HCT116 (cell line): ENCODE data around the gene PALB2. TPM values are rescaled to one million over a fixed set of nuclear protein-coding genes. Genes with fewer than 3 reads are reported as not detected.
"Not testable (repeated sequence)": the region's sequence is repeated elsewhere in the genome, so short reads cannot be mapped to it uniquely, and the experiment has no call there.

Source experiments
- ATAC-seq: fragments of 200-7000 bp; cut with Tn5 transposase; 2 replicates; pipeline ENCODE4 v1.9.1; 2020; ENCODE audit warnings: mild to moderate bottlenecking, moderate library complexity
- BruUV-seq: library from RNA; stranded (reverse); fragments of 400-500 nt; replicated peaks from 2 replicates; lab custom pipeline; 2021; lab: Mats Ljungman, UMichigan
- CTCF ChIA-PET: fragments of 300-600 bp; sonication (Branson Sonifier 250); formaldehyde crosslinking; loops from one replicate; lab custom pipeline; 2021; ENCODE audit warnings: antibody characterized with exemption; lab: Charles Lee
- POLR2A ChIA-PET: fragments of 300-600, 350-600 bp; sonication (Branson Sonifier 250); formaldehyde crosslinking; loops from one replicate; lab custom pipeline; 2021; ENCODE audit warnings: antibody characterized with exemption; lab: Charles Lee
- RAD21 ChIA-PET, 2 experiments: fragments of 300-600 bp; sonication (Branson Sonifier 250); formaldehyde crosslinking; loops; one replicate each; lab custom pipeline; 2023; ENCODE audit warnings: low total read pairs in 2 of 2; ENCODE audit not compliant: uncharacterized antibody in 2 of 2, unreplicated experiment in 2 of 2, low non-redundant PET in 1 of 2; lab: Charles Lee
- DNase-seq: peaks from one replicate; pipeline ENCODE4 v3.0.0-alpha.2; 2010; ENCODE audit warnings: low read depth, low spot score
- H2AFZ ChIP-seq: fragments of 200-600 bp; shearing (Covaris generic), sonication (generic); 2 replicates; pipeline ENCODE4 v1.6.1; 2017; ENCODE audit warnings: low read depth, mixed run types, mixed read lengths, antibody characterized with exemption, low read length; ENCODE audit not compliant: poor library complexity, severe bottlenecking
- H3K27ac ChIP-seq: 2 replicates; pipeline ENCODE4 v1.5.1; 2012; ENCODE audit warnings: low read depth, low read length
- H3K27me3 ChIP-seq: fragments of 200-600 bp; sonication (generic); 2 replicates; pipeline ENCODE4 v1.6.1; 2016; ENCODE audit warnings: mixed run types, low read length, mixed read lengths; ENCODE audit not compliant: insufficient read depth
- H3K36me3 ChIP-seq, 2 experiments: fragments of 200-500 bp in 1 of 2; fragments of 200-600 bp in 1 of 2; sonication (Bioruptor generic) in 1 of 2; sonication (generic) in 1 of 2; 2 replicates each; pipeline versions ENCODE4 v1.5.1 to v1.6.1; 2014 to 2016; ENCODE audit warnings: low read length in 2 of 2, inconsistent platforms in 1 of 2, mixed read lengths in 1 of 2, mixed run types in 1 of 2; ENCODE audit not compliant: insufficient read depth in 2 of 2, control insufficient read depth in 1 of 2
- H3K4me1 ChIP-seq, 2 experiments: fragments of 200-600 bp in 1 of 2; sonication (generic) in 1 of 2; 2 replicates each; pipeline versions ENCODE4 v1.5.1 to v1.6.1; 2012 to 2017; ENCODE audit warnings: low read length in 2 of 2, inconsistent platforms in 1 of 2, mild to moderate bottlenecking in 1 of 2, mixed read lengths in 1 of 2, mixed run types in 1 of 2, moderate library complexity in 1 of 2; ENCODE audit not compliant: insufficient read depth in 2 of 2, control insufficient read depth in 1 of 2
- H3K4me2 ChIP-seq: fragments of 200-600 bp; sonication (generic); 2 replicates; pipeline ENCODE4 v1.6.1; 2017; ENCODE audit warnings: mixed run types, low read length, mixed read lengths
- H3K4me3 ChIP-seq, 2 experiments: fragments of 200-600 bp in 1 of 2; sonication (generic) in 1 of 2; replicated peaks in 1 of 2; 2 replicates each; pipeline ENCODE4 v1.5.1; 2011 to 2016; ENCODE audit warnings: low read length in 2 of 2, control low read depth in 1 of 2, low read depth in 1 of 2, mild to moderate bottlenecking in 1 of 2, mixed read lengths in 1 of 2, mixed run types in 1 of 2
- H3K79me2 ChIP-seq: fragments of 200-600 bp; sonication (generic); 2 replicates; pipeline ENCODE4 v1.6.1; 2017; ENCODE audit warnings: mild to moderate bottlenecking, mixed run types, low read length, moderate library complexity, mixed read lengths; ENCODE audit not compliant: insufficient read depth
- H3K9ac ChIP-seq: fragments of 200-600 bp; sonication (generic); 2 replicates; pipeline ENCODE4 v1.6.1; 2016; ENCODE audit warnings: low read length, mixed read lengths
- H3K9me2 ChIP-seq: fragments of 200-600 bp; sonication (generic), shearing (Covaris generic); 2 replicates; pipeline ENCODE4 v1.6.1; 2017; ENCODE audit warnings: mixed run types, mild to moderate bottlenecking, moderate library complexity; ENCODE audit not compliant: insufficient read depth
- H3K9me3 ChIP-seq, 2 experiments: fragments of 200-500 bp in 1 of 2; fragments of 200-600 bp in 1 of 2; sonication (Bioruptor generic) in 1 of 2; sonication (generic) in 1 of 2; 2 replicates each; pipeline ENCODE4 v1.6.1; 2014 to 2017; ENCODE audit warnings: low read length in 2 of 2, mixed read lengths in 2 of 2, inconsistent platforms in 1 of 2, low read depth in 1 of 2, mild to moderate bottlenecking in 1 of 2, mixed run types in 1 of 2, moderate library complexity in 1 of 2; ENCODE audit not compliant: control insufficient read depth in 1 of 2, insufficient read depth in 1 of 2
- H4K20me1 ChIP-seq: fragments of 200-600 bp; sonication (generic), shearing (Covaris generic); 2 replicates; pipeline ENCODE4 v1.6.1; 2017; ENCODE audit warnings: mixed run types, mild to moderate bottlenecking, moderate library complexity; ENCODE audit not compliant: insufficient read depth
- CEBPB ChIP-seq: IDR thresholded peaks from 2 replicates; pipeline ENCODE4 v1.6.1; 2012; ENCODE audit warnings: low read depth
- EGR1 ChIP-seq: IDR thresholded peaks from 2 replicates; pipeline ENCODE4 v1.6.1; 2012; ENCODE audit warnings: low read depth
- EZH2 ChIP-seq: fragments of 200-600 bp; sonication (generic); IDR thresholded peaks from 2 replicates; pipeline ENCODE4 v1.6.1; 2017; ENCODE audit warnings: antibody characterized with exemption, mixed run types
- EZH2phosphoT487 ChIP-seq: fragments of 200-600 bp; IDR thresholded peaks from 2 replicates; pipeline ENCODE4 v1.6.1; 2018; ENCODE audit warnings: antibody characterized with exemption, borderline replicate concordance
- JUND ChIP-seq: IDR thresholded peaks from 2 replicates; pipeline ENCODE4 v1.6.1; 2012
- SP1 ChIP-seq: IDR thresholded peaks from 2 replicates; pipeline ENCODE4 v1.6.1; 2012; ENCODE audit warnings: low read depth
- ZFX ChIP-seq: fragments of 450-650 bp; IDR thresholded peaks from 2 replicates; pipeline ENCODE4 v1.6.1; 2017
- intact Hi-C: fragments of 100-400 bp; cut with micrococcal nuclease; formaldehyde crosslinking; loops from 2 replicates; pipeline ENCODE4 v1.10.0; 2022
- total RNA-seq: library from RNA; stranded (reverse); gene quantifications from one replicate; pipeline ENCODE4 v1.2.1, GENCODE V29; 2021; ENCODE audit not compliant: unreplicated experiment
- TF ChIP-seq, protein P1 (sequence below), 3 experiments: fragments of 200-600 bp in 1 of 3; sonication (generic) in 1 of 3; IDR thresholded peaks in 2 of 3; conservative IDR thresholded peaks in 1 of 3; 2 replicates each; pipeline ENCODE4 v1.5.1; 2012 to 2017; ENCODE audit warnings: low read depth in 2 of 3, low read length in 2 of 3, antibody characterized with exemption in 1 of 3, borderline replicate concordance in 1 of 3, control low read depth in 1 of 3, mild to moderate bottlenecking in 1 of 3, mixed read lengths in 1 of 3, mixed run types in 1 of 3, moderate library complexity in 1 of 3; ENCODE audit not compliant: insufficient read depth in 1 of 3
- TF ChIP-seq, protein P2 (sequence below): IDR thresholded peaks from 2 replicates; pipeline ENCODE4 v1.6.1; 2012; ENCODE audit warnings: low read depth

The PALB2 gene
- total RNA-seq, 1 experiment from 2014 or later: 15.6 TPM

DNA sequence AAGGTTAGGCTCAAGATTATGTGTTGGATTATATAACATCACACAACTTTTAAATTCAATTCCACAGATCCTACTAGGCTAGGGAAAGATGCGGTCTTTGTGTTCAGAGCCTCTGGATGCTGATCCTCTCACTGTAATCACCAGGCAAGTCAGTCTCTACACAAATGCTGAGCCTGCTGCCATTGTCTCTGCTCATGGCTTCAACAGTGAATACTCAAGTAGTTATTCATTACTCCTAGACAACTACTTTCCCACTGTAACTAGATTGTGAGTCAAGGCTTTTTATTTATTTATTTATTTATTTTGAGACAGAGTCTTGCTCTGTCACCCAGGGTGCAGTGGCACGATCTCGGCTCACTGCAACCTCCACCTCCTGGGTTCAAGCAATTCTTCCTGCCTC, 29.2 kb downstream of the PALB2 start:
- intact Hi-C loops: no loop called here
- Histone ChIP-seq H3K4me3 (no peak overlapping the region), H3K4me1 (peaks cover 0 to 7% of the 10 kb centered on the region in 2 experiments; a peak in 1 of 4 replicates), H3K27me3 (no peaks in the 10 kb centered on the region), H3K9me2 (no peaks in the 10 kb centered on the region), H4K20me1 (no peaks in the 10 kb centered on the region), H3K4me2 (no peak overlapping the region), H3K27ac (no peak overlapping the region), H3K79me2 (no peaks in the 10 kb centered on the region), H3K36me3 (peaks cover 7 to 10% of the 10 kb centered on the region in 2 experiments; a peak in 2 of 4 replicates), H3K9ac (no peak overlapping the region), H3K9me3 (no peaks in the 10 kb centered on the region), H2AFZ (no peak overlapping the region)
- ATAC-seq: no peak
- RAD21 ChIA-PET: no interaction called here
- DNase-seq: no peak
- TF ChIP-seq SP1: no peak
- POLR2A ChIA-PET: no interaction called here
- no TSS peak for BruUV-seq
- CTCF ChIA-PET: no interaction called here

DNA sequence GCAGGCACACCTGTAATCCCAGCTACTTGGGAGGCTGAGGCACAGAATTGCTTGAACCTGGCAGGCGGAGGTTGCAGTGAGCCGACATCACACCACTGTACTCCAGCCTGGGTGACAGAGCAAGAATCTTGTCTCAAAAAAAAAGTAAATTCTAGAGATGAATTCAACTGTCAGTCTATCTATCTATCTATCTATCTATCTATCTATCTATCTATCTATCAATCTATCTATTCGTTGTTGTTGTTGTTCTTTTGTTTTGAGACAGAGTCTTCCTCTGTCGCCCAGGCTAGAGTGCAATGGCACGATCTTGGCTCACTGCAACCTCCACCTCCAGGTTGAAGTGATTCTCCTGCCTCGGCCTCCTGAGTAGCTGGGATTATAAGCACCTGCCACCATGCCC, 30.2 kb downstream of the PALB2 start:
- intact Hi-C loops, H3K9me3 ChIP-seq, H3K4me2 ChIP-seq, H3K79me2 ChIP-seq, H3K36me3 ChIP-seq, H2AFZ ChIP-seq, CTCF ChIA-PET, RAD21 ChIA-PET, H3K27me3 ChIP-seq, H3K4me3 ChIP-seq, H3K27ac ChIP-seq, BruUV-seq, ATAC-seq, DNase-seq, H4K20me1 ChIP-seq, H3K9me2 ChIP-seq, H3K9ac ChIP-seq, H3K4me1 ChIP-seq: not testable (repeated sequence)
- POLR2A ChIA-PET: interaction anchor here (0.6 kb wide), 1 partner anchor 755 kb away, joined by 3 read pairs; no protein-coding TSS in a partner anchor

DNA sequence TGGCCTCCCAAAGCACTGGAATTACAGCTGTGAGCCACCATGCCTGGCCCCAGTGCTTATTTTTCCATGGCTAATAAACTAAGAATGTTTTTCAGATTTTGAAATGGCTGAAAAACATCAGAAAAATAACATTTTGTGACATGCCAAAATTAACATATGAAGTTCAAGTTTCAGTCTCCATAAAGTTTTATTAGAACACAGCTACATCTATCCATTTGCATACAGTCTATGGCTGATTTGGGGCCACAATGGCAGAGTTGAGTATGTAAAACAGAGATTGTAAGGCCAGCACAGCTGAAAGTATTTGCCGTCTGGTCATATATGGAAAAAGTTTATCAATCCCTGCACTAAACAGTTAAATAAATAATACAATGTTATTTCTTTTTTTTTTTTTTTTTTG, 31.2 kb downstream of the PALB2 start:
- CTCF ChIA-PET: interaction anchor here (2.0 kb wide), 1 partner anchor 13 kb away, joined by 7 read pairs; the partner anchor contains the start of gene NDUFAB1
- ATAC-seq (no peak), DNase-seq (no peak)
- Histone ChIP-seq H3K9me3 (no peaks in the 10 kb centered on the region), H4K20me1 (no peaks in the 10 kb centered on the region), H3K27me3 (no peaks in the 10 kb centered on the region), H3K4me1 (peaks cover 0 to 7% of the 10 kb centered on the region in 2 experiments; a peak in 1 of 4 replicates), H3K4me2 (no peak overlapping the region), H3K36me3 (peaks cover 6 to 8% of the 10 kb centered on the region in 2 experiments; a peak in 2 of 4 replicates), H2AFZ (no peak overlapping the region), H3K9me2 (no peaks in the 10 kb centered on the region), H3K79me2 (no peaks in the 10 kb centered on the region), H3K4me3 (no peak overlapping the region), H3K9ac (no peak overlapping the region), H3K27ac (no peak overlapping the region)
- intact Hi-C loops: no loop called here
- POLR2A ChIA-PET: no interaction called here
- RAD21 ChIA-PET: no interaction called here
- BruUV-seq: no TSS peak
- TF ChIP-seq, protein P1, sequence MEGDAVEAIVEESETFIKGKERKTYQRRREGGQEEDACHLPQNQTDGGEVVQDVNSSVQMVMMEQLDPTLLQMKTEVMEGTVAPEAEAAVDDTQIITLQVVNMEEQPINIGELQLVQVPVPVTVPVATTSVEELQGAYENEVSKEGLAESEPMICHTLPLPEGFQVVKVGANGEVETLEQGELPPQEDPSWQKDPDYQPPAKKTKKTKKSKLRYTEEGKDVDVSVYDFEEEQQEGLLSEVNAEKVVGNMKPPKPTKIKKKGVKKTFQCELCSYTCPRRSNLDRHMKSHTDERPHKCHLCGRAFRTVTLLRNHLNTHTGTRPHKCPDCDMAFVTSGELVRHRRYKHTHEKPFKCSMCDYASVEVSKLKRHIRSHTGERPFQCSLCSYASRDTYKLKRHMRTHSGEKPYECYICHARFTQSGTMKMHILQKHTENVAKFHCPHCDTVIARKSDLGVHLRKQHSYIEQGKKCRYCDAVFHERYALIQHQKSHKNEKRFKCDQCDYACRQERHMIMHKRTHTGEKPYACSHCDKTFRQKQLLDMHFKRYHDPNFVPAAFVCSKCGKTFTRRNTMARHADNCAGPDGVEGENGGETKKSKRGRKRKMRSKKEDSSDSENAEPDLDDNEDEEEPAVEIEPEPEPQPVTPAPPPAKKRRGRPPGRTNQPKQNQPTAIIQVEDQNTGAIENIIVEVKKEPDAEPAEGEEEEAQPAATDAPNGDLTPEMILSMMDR (IDR thresholded peaks at IDR 0.05 in 2 of 3, conservative IDR thresholded peaks at IDR 0.05 in 1 of 3; ENCODE audit: borderline replicate concordance in 1 of 3, insufficient read depth in 1 of 3, low read depth in 2 of 3, low read length in 2 of 3): no peak
- TF ChIP-seq CEBPB: no peak
- TF ChIP-seq EZH2: no peak
- TF ChIP-seq EZH2phosphoT487: no peak
- TF ChIP-seq EGR1: no peak
- no peak for TF ChIP-seq JUND
- TF ChIP-seq, protein P2, sequence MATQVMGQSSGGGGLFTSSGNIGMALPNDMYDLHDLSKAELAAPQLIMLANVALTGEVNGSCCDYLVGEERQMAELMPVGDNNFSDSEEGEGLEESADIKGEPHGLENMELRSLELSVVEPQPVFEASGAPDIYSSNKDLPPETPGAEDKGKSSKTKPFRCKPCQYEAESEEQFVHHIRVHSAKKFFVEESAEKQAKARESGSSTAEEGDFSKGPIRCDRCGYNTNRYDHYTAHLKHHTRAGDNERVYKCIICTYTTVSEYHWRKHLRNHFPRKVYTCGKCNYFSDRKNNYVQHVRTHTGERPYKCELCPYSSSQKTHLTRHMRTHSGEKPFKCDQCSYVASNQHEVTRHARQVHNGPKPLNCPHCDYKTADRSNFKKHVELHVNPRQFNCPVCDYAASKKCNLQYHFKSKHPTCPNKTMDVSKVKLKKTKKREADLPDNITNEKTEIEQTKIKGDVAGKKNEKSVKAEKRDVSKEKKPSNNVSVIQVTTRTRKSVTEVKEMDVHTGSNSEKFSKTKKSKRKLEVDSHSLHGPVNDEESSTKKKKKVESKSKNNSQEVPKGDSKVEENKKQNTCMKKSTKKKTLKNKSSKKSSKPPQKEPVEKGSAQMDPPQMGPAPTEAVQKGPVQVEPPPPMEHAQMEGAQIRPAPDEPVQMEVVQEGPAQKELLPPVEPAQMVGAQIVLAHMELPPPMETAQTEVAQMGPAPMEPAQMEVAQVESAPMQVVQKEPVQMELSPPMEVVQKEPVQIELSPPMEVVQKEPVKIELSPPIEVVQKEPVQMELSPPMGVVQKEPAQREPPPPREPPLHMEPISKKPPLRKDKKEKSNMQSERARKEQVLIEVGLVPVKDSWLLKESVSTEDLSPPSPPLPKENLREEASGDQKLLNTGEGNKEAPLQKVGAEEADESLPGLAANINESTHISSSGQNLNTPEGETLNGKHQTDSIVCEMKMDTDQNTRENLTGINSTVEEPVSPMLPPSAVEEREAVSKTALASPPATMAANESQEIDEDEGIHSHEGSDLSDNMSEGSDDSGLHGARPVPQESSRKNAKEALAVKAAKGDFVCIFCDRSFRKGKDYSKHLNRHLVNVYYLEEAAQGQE: no peak
- no peak for TF ChIP-seq ZFX
